Measurements from ENCODE around the gene TMEM131. TPM values are rescaled to one million over a fixed set of nuclear protein-coding genes. Genes with fewer than 3 reads are reported as not detected.

Gene TMEM131
- total and polyA plus RNA-seq, 10 of the 15 experiments (the other 5 are each of a cell fraction or from before 2014, with no cell fraction given) = 6.0 to 48.2 (median 23.2) TPM

DNA sequence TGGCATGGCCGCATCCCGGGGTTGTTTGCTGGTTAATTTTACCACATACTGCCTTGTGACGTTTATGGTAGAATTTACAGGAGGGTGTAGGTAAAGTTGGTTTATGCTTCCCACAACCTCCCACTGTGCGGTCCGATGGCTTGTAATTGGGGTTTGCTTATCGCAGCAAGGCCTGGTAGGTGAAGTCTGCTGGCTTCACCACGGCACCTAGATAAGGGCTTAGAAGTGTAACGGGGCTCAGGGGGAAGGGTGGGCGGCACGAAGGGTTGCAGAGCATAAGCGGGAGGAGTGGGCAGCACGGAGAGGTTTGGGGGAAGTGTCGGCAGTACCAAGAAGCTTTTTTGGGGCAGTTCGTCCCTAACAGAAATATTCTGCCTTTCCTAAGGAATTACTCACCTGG lies 39.0 kb upstream of the TMEM131 start:
- ChIA-PET POLR2A (no interaction called here), SMC1A (ENCODE audit: uncharacterized antibody, unreplicated experiment) (no interaction called here), CTCF (no interaction called here), RAD21 (ENCODE audit: unreplicated experiment) (no interaction called here)
- Histone ChIP-seq H3K27ac (ENCODE audit: control insufficient read depth, insufficient read depth) (no peak overlapping the region), H3K27me3 (replicated peaks in 1 of 2; ENCODE audit: control insufficient read depth in 2 of 2, insufficient read depth in 2 of 2, low read length in 1 of 2) (no peaks in the 10 kb centered on the region), H2AFZ (ENCODE audit: control insufficient read depth, low read depth, low read length) (no peak overlapping the region), H3K4me2 (ENCODE audit: control insufficient read depth, insufficient read depth) (no peak overlapping the region), H3K4me1 (ENCODE audit: control insufficient read depth, insufficient read depth, low read length) (peaks cover 4% of the 10 kb centered on the region), H4K20me1 (ENCODE audit: control insufficient read depth, insufficient read depth) (no peaks in the 10 kb centered on the region), H3K79me2 (ENCODE audit: control insufficient read depth, insufficient read depth, low read length) (no peaks in the 10 kb centered on the region), H3K4me3 (no peak overlapping the region), H3K9me3 (replicated peaks; ENCODE audit: control insufficient read depth, insufficient read depth, low read length) (no peaks in the 10 kb centered on the region), H3K9ac (ENCODE audit: control insufficient read depth, insufficient read depth, low read length) (no peak overlapping the region), H3K36me3 (ENCODE audit: control insufficient read depth in 2 of 2, insufficient read depth in 2 of 2, low read length in 1 of 2) (no peaks in the 10 kb centered on the region)
- WGBS (ENCODE audit: insufficient coverage, insufficient replicate concordance, low lambda C conversion rate, missing lambda C conversion rate) = 74% methylated on average over 14 of the region's 14 CpGs
- FAIRE-seq (no peak), ATAC-seq (no peak), DNase-seq (ENCODE audit: low read depth, low spot score) (no peak)
- BruUV-seq (replicated peaks) = no TSS peak
- intact Hi-C loops (cut with micrococcal nuclease; ENCODE audit: unreplicated experiment) (no loop called here), in situ Hi-C loops (cut with MboI) (no loop called here)
- no peak for TF ChIP-seq ZNF274 (IDR thresholded peaks at IDR 0.05; ENCODE audit: insufficient read depth, insufficient read length)
- no peak for TF ChIP-seq CBX3 (IDR thresholded peaks at IDR 0.05; ENCODE audit: borderline replicate concordance, low read depth)
- TF ChIP-seq SMARCA5 (IDR thresholded peaks at IDR 0.05) = no peak
- TF ChIP-seq SREBF1 (IDR thresholded peaks at IDR 0.05; ENCODE audit: low read length) = no peak
- TF ChIP-seq, protein P1, sequence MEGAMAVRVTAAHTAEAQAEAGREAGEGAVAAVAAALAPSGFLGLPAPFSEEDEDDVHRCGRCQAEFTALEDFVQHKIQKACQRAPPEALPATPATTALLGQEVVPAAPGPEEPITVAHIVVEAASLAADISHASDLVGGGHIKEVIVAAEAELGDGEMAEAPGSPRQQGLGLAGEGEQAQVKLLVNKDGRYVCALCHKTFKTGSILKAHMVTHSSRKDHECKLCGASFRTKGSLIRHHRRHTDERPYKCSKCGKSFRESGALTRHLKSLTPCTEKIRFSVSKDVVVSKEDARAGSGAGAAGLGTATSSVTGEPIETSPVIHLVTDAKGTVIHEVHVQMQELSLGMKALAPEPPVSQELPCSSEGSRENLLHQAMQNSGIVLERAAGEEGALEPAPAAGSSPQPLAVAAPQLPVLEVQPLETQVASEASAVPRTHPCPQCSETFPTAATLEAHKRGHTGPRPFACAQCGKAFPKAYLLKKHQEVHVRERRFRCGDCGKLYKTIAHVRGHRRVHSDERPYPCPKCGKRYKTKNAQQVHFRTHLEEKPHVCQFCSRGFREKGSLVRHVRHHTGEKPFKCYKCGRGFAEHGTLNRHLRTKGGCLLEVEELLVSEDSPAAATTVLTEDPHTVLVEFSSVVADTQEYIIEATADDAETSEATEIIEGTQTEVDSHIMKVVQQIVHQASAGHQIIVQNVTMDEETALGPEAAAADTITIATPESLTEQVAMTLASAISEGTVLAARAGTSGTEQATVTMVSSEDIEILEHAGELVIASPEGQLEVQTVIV (IDR thresholded peaks at IDR 0.05; ENCODE audit: borderline replicate concordance, partially characterized antibody) = no peak
- TF ChIP-seq SMAD5 (IDR thresholded peaks at IDR 0.05; ENCODE audit: low read depth) = no peak

DNA sequence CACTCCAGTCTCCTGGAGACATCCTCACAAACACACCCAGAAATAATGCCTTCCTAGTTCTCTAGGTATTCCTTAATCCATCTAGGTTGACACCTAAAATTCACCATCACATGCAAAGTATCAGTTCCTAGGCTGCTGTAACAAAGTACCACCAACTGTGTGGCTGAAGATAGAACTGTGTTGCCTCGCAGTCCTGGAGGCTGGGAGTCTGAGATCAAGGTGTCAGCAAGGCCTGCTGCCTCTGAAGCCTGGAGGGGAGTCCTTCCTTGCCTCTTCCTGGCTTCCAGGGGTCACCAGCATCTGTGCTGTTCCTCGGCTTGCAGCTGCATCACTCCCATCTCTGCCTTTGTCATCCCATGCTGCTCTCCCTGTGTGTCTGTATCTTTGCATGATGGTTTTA lies 36.3 kb upstream of the TMEM131 start:
- RAD21 ChIA-PET (ENCODE audit: unreplicated experiment) = no interaction called here
- no peak for FAIRE-seq
- TF ChIP-seq, protein P2, sequence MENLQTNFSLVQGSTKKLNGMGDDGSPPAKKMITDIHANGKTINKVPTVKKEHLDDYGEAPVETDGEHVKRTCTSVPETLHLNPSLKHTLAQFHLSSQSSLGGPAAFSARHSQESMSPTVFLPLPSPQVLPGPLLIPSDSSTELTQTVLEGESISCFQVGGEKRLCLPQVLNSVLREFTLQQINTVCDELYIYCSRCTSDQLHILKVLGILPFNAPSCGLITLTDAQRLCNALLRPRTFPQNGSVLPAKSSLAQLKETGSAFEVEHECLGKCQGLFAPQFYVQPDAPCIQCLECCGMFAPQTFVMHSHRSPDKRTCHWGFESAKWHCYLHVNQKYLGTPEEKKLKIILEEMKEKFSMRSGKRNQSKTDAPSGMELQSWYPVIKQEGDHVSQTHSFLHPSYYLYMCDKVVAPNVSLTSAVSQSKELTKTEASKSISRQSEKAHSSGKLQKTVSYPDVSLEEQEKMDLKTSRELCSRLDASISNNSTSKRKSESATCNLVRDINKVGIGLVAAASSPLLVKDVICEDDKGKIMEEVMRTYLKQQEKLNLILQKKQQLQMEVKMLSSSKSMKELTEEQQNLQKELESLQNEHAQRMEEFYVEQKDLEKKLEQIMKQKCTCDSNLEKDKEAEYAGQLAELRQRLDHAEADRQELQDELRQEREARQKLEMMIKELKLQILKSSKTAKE (IDR thresholded peaks at IDR 0.05; ENCODE audit: low read depth, poor library complexity, severe bottlenecking) = no peak
- TF ChIP-seq RELA (IDR thresholded peaks at IDR 0.05; ENCODE audit: borderline replicate concordance, partially characterized antibody) = no peak
- TF ChIP-seq, protein P3, sequence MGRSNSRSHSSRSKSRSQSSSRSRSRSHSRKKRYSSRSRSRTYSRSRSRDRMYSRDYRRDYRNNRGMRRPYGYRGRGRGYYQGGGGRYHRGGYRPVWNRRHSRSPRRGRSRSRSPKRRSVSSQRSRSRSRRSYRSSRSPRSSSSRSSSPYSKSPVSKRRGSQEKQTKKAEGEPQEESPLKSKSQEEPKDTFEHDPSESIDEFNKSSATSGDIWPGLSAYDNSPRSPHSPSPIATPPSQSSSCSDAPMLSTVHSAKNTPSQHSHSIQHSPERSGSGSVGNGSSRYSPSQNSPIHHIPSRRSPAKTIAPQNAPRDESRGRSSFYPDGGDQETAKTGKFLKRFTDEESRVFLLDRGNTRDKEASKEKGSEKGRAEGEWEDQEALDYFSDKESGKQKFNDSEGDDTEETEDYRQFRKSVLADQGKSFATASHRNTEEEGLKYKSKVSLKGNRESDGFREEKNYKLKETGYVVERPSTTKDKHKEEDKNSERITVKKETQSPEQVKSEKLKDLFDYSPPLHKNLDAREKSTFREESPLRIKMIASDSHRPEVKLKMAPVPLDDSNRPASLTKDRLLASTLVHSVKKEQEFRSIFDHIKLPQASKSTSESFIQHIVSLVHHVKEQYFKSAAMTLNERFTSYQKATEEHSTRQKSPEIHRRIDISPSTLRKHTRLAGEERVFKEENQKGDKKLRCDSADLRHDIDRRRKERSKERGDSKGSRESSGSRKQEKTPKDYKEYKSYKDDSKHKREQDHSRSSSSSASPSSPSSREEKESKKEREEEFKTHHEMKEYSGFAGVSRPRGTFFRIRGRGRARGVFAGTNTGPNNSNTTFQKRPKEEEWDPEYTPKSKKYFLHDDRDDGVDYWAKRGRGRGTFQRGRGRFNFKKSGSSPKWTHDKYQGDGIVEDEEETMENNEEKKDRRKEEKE (IDR thresholded peaks at IDR 0.05) = no peak
- no peak for TF ChIP-seq HDGF (IDR thresholded peaks at IDR 0.05)

More for the DNA sequence above, 36.3 kb upstream of the TMEM131 start:
- Histone ChIP-seq H3K36me3 (ENCODE audit: control insufficient read depth in 2 of 2, insufficient read depth in 2 of 2, low read length in 1 of 2) (no peaks in the 10 kb centered on the region), H3K79me2 (ENCODE audit: control insufficient read depth, insufficient read depth, low read length) (no peaks in the 10 kb centered on the region), H3K4me2 (ENCODE audit: control insufficient read depth, insufficient read depth) (no peak overlapping the region), H3K27ac (ENCODE audit: control insufficient read depth, insufficient read depth) (no peak overlapping the region), H3K9ac (ENCODE audit: control insufficient read depth, insufficient read depth, low read length) (no peak overlapping the region), H3K4me3 (no peak overlapping the region), H4K20me1 (ENCODE audit: control insufficient read depth, insufficient read depth) (no peaks in the 10 kb centered on the region), H2AFZ (ENCODE audit: control insufficient read depth, low read depth, low read length) (no peak overlapping the region), H3K9me3 (replicated peaks; ENCODE audit: control insufficient read depth, insufficient read depth, low read length) (no peaks in the 10 kb centered on the region), H3K27me3 (replicated peaks in 1 of 2; ENCODE audit: control insufficient read depth in 2 of 2, insufficient read depth in 2 of 2, low read length in 1 of 2) (no peaks in the 10 kb centered on the region), H3K4me1 (ENCODE audit: control insufficient read depth, insufficient read depth, low read length) (peaks cover 23% of the 10 kb centered on the region)
- intact Hi-C loops (cut with micrococcal nuclease; ENCODE audit: unreplicated experiment) = no loop called here
- DNase-seq (ENCODE audit: low read depth, low spot score) (no peak), ATAC-seq (no peak)
- ChIA-PET CTCF (no interaction called here), SMC1A (ENCODE audit: uncharacterized antibody, unreplicated experiment) (no interaction called here), POLR2A (no interaction called here)
- BruUV-seq (replicated peaks) = no TSS peak
- 51% methylated on average over 2 of the region's 2 CpGs for WGBS (ENCODE audit: insufficient coverage, insufficient replicate concordance, low lambda C conversion rate, missing lambda C conversion rate)
- in situ Hi-C loops (cut with MboI) = no loop called here

Data from GM12878 (cell line).